PC-9 (cell line): ENCODE results near the gene MME.

Experiments
- CTCF ChIP-seq: fragments of 200-600 bp; sonication (generic); conservative IDR thresholded peaks from 2 replicates; pipeline ENCODE4 v1.6.1; 2017; ENCODE audit warnings: mixed run types, antibody characterized with exemption, mild to moderate bottlenecking, moderate library complexity
- EZH2 ChIP-seq: fragments of 200-600 bp; sonication (generic); IDR thresholded peaks from 2 replicates; pipeline ENCODE4 v1.8.0; 2017; ENCODE audit warnings: antibody characterized with exemption, low read depth

- TF ChIP-seq CTCF (no peak), EZH2 (no peak)
Measured at GRCh38 chr3:155111971-155112370, 31.9 kb downstream of the MME start.
